Smooth muscle cell of bladder (primary cell): Measurements from ENCODE around the gene C13orf42. TPM values are rescaled to one million over a fixed set of nuclear protein-coding genes. Genes with fewer than 3 reads are reported as not detected.

Experiments
- total RNA-seq: library from RNA; depleted of rRNA; stranded (reverse); fragments of >200 nt; gene quantifications from 2 replicates; pipeline ENCODE4 v1.2.3, GENCODE V29; 2014

The C13orf42 gene
- not detected in 2 replicates for total RNA-seq

GRCh38 chr13:51111174-51111573 lies at the start of gene C13orf42:
TSS of gene C13orf42 (minus strand) at chr13:51111274. CDS start at chr13:51111209, 65 bp downstream.

Other genes starting within 250 kb of the C13orf42 start
- 33.1 and 39.4 TPM in 2 replicates for gene RNASEH2B, start 201.5 kb downstream of the C13orf42 start, total RNA-seq
- 1.3 and 1.7 TPM in 2 replicates for gene FAM124A, start 111.1 kb upstream of the C13orf42 start, total RNA-seq
- not detected in 2 replicates for gene SERPINE3, start 228.4 kb upstream of the C13orf42 start, total RNA-seq